ENCODE measurements around the gene KICS2.

Gene KICS2

GRCh38 chr12:64187370-64187769 lies 34.7 kb downstream of the KICS2 start:
- DNase-seq (ENCODE audit: insufficient read length) = no peak
- TF ChIP-seq POLR2AphosphoS5 (IDR thresholded peaks at IDR 0.05; ENCODE audit: low read depth, low read length) = no peak
- TF ChIP-seq TAF1 (IDR thresholded peaks at IDR 0.05; ENCODE audit: borderline replicate concordance, low read depth, low read length) = no peak
- no peak for TF ChIP-seq POLR2A (IDR thresholded peaks at IDR 0.05; ENCODE audit: low read depth, low read length)
- FAIRE-seq = no peak

- FAIRE-seq = no peak
These were observed 35.3 kb downstream of the KICS2 start for GRCh38 chr12:64186789-64187188.

GRCh38 chr12:64184216-64184615 lies 37.9 kb downstream of the KICS2 start:
- no peak for FAIRE-seq
- no peak for DNase-seq (ENCODE audit: insufficient read length)
- no peak for TF ChIP-seq TAF1 (IDR thresholded peaks at IDR 0.05; ENCODE audit: borderline replicate concordance, low read depth, low read length)
- TF ChIP-seq POLR2A (IDR thresholded peaks at IDR 0.05; ENCODE audit: low read depth, low read length) = no peak
- no peak for TF ChIP-seq POLR2AphosphoS5 (IDR thresholded peaks at IDR 0.05; ENCODE audit: low read depth, low read length)

More at GRCh38 chr12:64186789-64187188, 35.3 kb downstream of the KICS2 start:
- no peak for TF ChIP-seq POLR2A (IDR thresholded peaks at IDR 0.05; ENCODE audit: low read depth, low read length)
- no peak for TF ChIP-seq POLR2AphosphoS5 (IDR thresholded peaks at IDR 0.05; ENCODE audit: low read depth, low read length)
- TF ChIP-seq TAF1 (IDR thresholded peaks at IDR 0.05; ENCODE audit: borderline replicate concordance, low read depth, low read length) = no peak
- DNase-seq (ENCODE audit: insufficient read length) = no peak

GRCh38 chr12:64181430-64182291 lies 40.4 kb downstream of the KICS2 start:
- DNase-seq (ENCODE audit: insufficient read length) = no peak
- no peak for FAIRE-seq

GRCh38 chr12:64180951-64181350 lies 41.1 kb downstream of the KICS2 start:
- TF ChIP-seq TAF1 (IDR thresholded peaks at IDR 0.05; ENCODE audit: borderline replicate concordance, low read depth, low read length) (no peak), POLR2AphosphoS5 (IDR thresholded peaks at IDR 0.05; ENCODE audit: low read depth, low read length) (no peak)
- no peak for FAIRE-seq
- no peak for DNase-seq (ENCODE audit: insufficient read length)

More at GRCh38 chr12:64181430-64182291, 40.4 kb downstream of the KICS2 start:
- TF ChIP-seq TAF1 (IDR thresholded peaks at IDR 0.05; ENCODE audit: borderline replicate concordance, low read depth, low read length) (no peak), POLR2AphosphoS5 (IDR thresholded peaks at IDR 0.05; ENCODE audit: low read depth, low read length) (no peak), POLR2A (IDR thresholded peaks at IDR 0.05; ENCODE audit: low read depth, low read length) (no peak)

GRCh38 chr12:64178122-64178521 lies 44.0 kb downstream of the KICS2 start:
- TF ChIP-seq TAF1 (IDR thresholded peaks at IDR 0.05; ENCODE audit: borderline replicate concordance, low read depth, low read length) (no peak), POLR2A (IDR thresholded peaks at IDR 0.05; ENCODE audit: low read depth, low read length) (no peak), POLR2AphosphoS5 (IDR thresholded peaks at IDR 0.05; ENCODE audit: low read depth, low read length) (no peak)
- DNase-seq (ENCODE audit: insufficient read length) (no peak), FAIRE-seq (no peak)

GRCh38 chr12:64177001-64177400 lies 45.1 kb downstream of the KICS2 start:
- TF ChIP-seq POLR2AphosphoS5 (IDR thresholded peaks at IDR 0.05; ENCODE audit: low read depth, low read length) (no peak), POLR2A (IDR thresholded peaks at IDR 0.05; ENCODE audit: low read depth, low read length) (no peak), TAF1 (IDR thresholded peaks at IDR 0.05; ENCODE audit: borderline replicate concordance, low read depth, low read length) (no peak)
- FAIRE-seq = no peak
- DNase-seq (ENCODE audit: insufficient read length) = no peak

- FAIRE-seq (no peak), DNase-seq (ENCODE audit: insufficient read length) (no peak)
- TF ChIP-seq POLR2AphosphoS5 (IDR thresholded peaks at IDR 0.05; ENCODE audit: low read depth, low read length) (no peak), TAF1 (IDR thresholded peaks at IDR 0.05; ENCODE audit: borderline replicate concordance, low read depth, low read length) (no peak), POLR2A (IDR thresholded peaks at IDR 0.05; ENCODE audit: low read depth, low read length) (no peak)
These were observed 46.7 kb downstream of the KICS2 start for GRCh38 chr12:64175254-64175945.

- TF ChIP-seq POLR2A (IDR thresholded peaks at IDR 0.05; ENCODE audit: low read depth, low read length) = no peak
- no peak for TF ChIP-seq TAF1 (IDR thresholded peaks at IDR 0.05; ENCODE audit: borderline replicate concordance, low read depth, low read length)
- TF ChIP-seq POLR2AphosphoS5 (IDR thresholded peaks at IDR 0.05; ENCODE audit: low read depth, low read length) = no peak
- DNase-seq (ENCODE audit: insufficient read length) (no peak), FAIRE-seq (no peak)
These were observed 48.6 kb downstream of the KICS2 start for GRCh38 chr12:64173456-64173855.

All from GM12892 (cell line).